ENCODE measurements around the gene TRAF7.

- TF ChIP-seq CTCF (conservative IDR thresholded peaks at IDR 0.05; ENCODE audit: low read length) (no peak), EZH2phosphoT487 (IDR thresholded peaks at IDR 0.05; ENCODE audit: borderline replicate concordance) (no peak)
Measured at GRCh38 chr16:2211923-2212347, 56.4 kb downstream of the TRAF7 start.
